Skeletal muscle cell (primary cell): ENCODE results near the gene MAMDC4.

Experiments used
- DNase-seq: peaks from one replicate; pipeline ENCODE4 v3.0.0-alpha.2; 2010; ENCODE audit warnings: low read depth
- H3K4me3 ChIP-seq: 2 replicates; pipeline ENCODE4 v1.5.1; 2011; ENCODE audit warnings: low read depth, mild to moderate bottlenecking, control low read depth, low read length, moderate library complexity

MAMDC4 gene

GRCh38 chr9:136847088-136847825, 4.9 kb upstream of the MAMDC4 start:
- peak; percentile 64 for DNase-seq
- peak overlapping the region; percentile 100 for H3K4me3 ChIP-seq

GRCh38 chr9:136847826-136848392, 4.2 kb upstream of the MAMDC4 start:
- peak overlapping the region; percentile 100 for H3K4me3 ChIP-seq
- DNase-seq, result peak; percentile 64

GRCh38 chr9:136848393-136849037, 3.6 kb upstream of the MAMDC4 start:
- no peak for DNase-seq
- H3K4me3 ChIP-seq, result peak overlapping the region; percentile 100

GRCh38 chr9:136849038-136849959, 2.8 kb upstream of the MAMDC4 start, which contains the start of gene PHPT1:
TSS of gene PHPT1 (plus strand) at chr9:136849409. CDS start at chr9:136849431, 22 bp downstream.
- H3K4me3 ChIP-seq, result peak within 1 kb of the TSS; percentile 100
- peak; percentile 96 for DNase-seq

GRCh38 chr9:136849960-136850865, 1.9 kb upstream of the MAMDC4 start:
- peak overlapping the region; percentile 100 for H3K4me3 ChIP-seq
- no peak for DNase-seq

- H3K4me3 ChIP-seq, result no peak overlapping the region
- no peak for DNase-seq
These were observed 1.0 kb upstream of the MAMDC4 start for GRCh38 chr9:136850866-136851775.

- no peak overlapping the region for H3K4me3 ChIP-seq
- no peak for DNase-seq
These were observed 784 bp downstream of the MAMDC4 start for GRCh38 chr9:136852664-136853595.

GRCh38 chr9:136853596-136854112, 1.5 kb downstream of the MAMDC4 start:
- no peak overlapping the region for H3K4me3 ChIP-seq
- DNase-seq, result no peak

GRCh38 chr9:136854113-136854841, 2.1 kb downstream of the MAMDC4 start:
- DNase-seq, result no peak
- no peak overlapping the region for H3K4me3 ChIP-seq

- DNase-seq, result no peak
- H3K4me3 ChIP-seq, result no peak overlapping the region
These were observed 2.8 kb downstream of the MAMDC4 start for GRCh38 chr9:136854842-136855460.

- DNase-seq, result no peak
- no peak overlapping the region for H3K4me3 ChIP-seq
These were observed 3.4 kb downstream of the MAMDC4 start for GRCh38 chr9:136855461-136856078.

GRCh38 chr9:136856079-136856476, 3.9 kb downstream of the MAMDC4 start:
- no peak for DNase-seq
- H3K4me3 ChIP-seq, result no peak overlapping the region

- H3K4me3 ChIP-seq, result no peak overlapping the region
- no peak for DNase-seq
These were observed 4.5 kb downstream of the MAMDC4 start for GRCh38 chr9:136856541-136857141.

GRCh38 chr9:136857166-136857565, 5.0 kb downstream of the MAMDC4 start:
- DNase-seq, result no peak
- no peak overlapping the region for H3K4me3 ChIP-seq
